Heart left ventricle (tissue), 13 donors: ENCODE measurements around the gene KRTAP4-3.

Experiments used
- POLR2A ChIP-seq, 2 donors: fragments of 450-650 bp; IDR thresholded peaks; one replicate each; pipeline ENCODE4 v1.6.1; 2017; ENCODE audit warnings: antibody characterized with exemption in 2 of 2, mild to moderate bottlenecking in 2 of 2, moderate library complexity in 2 of 2
- TF ChIP-seq, protein P1 (sequence below), 12 donors: fragments of 200-600 bp; sonication (generic) in 4 of 12; IDR thresholded peaks; one replicate each; pipeline versions ENCODE4 v1.5.0 to v1.8.0; 2018 to 2022; ENCODE audit warnings: antibody characterized with exemption in 12 of 12, mild to moderate bottlenecking in 5 of 12
- donor health status: ischemic (EF 13 %, LVEDD 7.1; RV severe dilation, severe dysfunction).
- donor health status: DM: no; HTN: yes; CAD: no.
- donor health status: DM: no; HTN: no; CAD: no.
- donor health status: ischemic (EF 25% LVEDD 6.9; RV normal size, moderate dysfunction).
- donor health status: ischemic (EF 25% LVEDD 5.7; RV mildly dilated, moderate dysfunction).
- donor health status: ischemic (EF 35%, LVEDD 5.7; RV mildly dilated, moderate dysfunction).
- donor health status: nonischemic (EF 11% LVEDD 7.7; RV severe dilation, severe dysfunction).
- donor health status: DM: yes; HTN: yes; CAD: no.
- donor health status: PGD.
- donor health status: ischemic (EF 29% LVEDD 5.4; RV normal size, mild dysfunction).
- donor health status: nonischemic (EF 23%, LVEDD 6.1; RV moderate dilation, normal function).

DNA sequence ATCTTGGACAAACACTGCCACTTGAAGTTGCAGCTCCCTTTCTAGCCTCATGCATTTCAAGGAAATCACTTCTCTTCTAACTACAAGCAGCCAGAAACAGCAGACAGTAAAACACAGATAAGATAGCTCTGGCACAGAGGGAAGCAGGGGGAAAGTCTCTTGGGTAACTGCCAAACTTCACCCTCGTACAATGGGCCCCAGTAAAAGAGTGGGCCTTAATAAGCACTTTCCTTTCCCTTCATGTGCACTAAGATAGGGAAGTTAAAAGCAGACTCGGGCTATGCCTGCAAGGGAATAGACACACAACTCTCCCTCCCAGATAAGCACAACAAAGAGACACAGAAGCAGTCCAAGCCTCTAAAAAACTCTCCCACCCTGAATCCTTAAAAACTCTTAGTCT lies 14.2 kb downstream of the KRTAP4-3 start:
- TF ChIP-seq, protein P1, sequence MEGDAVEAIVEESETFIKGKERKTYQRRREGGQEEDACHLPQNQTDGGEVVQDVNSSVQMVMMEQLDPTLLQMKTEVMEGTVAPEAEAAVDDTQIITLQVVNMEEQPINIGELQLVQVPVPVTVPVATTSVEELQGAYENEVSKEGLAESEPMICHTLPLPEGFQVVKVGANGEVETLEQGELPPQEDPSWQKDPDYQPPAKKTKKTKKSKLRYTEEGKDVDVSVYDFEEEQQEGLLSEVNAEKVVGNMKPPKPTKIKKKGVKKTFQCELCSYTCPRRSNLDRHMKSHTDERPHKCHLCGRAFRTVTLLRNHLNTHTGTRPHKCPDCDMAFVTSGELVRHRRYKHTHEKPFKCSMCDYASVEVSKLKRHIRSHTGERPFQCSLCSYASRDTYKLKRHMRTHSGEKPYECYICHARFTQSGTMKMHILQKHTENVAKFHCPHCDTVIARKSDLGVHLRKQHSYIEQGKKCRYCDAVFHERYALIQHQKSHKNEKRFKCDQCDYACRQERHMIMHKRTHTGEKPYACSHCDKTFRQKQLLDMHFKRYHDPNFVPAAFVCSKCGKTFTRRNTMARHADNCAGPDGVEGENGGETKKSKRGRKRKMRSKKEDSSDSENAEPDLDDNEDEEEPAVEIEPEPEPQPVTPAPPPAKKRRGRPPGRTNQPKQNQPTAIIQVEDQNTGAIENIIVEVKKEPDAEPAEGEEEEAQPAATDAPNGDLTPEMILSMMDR (IDR thresholded peaks at IDR 0.05) = no peak
- no peak for TF ChIP-seq POLR2A (IDR thresholded peaks at IDR 0.05)
